IPS DF 4.7 (cell line): ENCODE data around the gene PRR14.

ENCODE experiments used
- DNase-seq: peaks from one replicate; pipeline ENCODE4 v3.0.0-alpha.2; 2013; ENCODE audit warnings: low spot score; ENCODE audit errors: extremely low read depth

The PRR14 gene

DNA sequence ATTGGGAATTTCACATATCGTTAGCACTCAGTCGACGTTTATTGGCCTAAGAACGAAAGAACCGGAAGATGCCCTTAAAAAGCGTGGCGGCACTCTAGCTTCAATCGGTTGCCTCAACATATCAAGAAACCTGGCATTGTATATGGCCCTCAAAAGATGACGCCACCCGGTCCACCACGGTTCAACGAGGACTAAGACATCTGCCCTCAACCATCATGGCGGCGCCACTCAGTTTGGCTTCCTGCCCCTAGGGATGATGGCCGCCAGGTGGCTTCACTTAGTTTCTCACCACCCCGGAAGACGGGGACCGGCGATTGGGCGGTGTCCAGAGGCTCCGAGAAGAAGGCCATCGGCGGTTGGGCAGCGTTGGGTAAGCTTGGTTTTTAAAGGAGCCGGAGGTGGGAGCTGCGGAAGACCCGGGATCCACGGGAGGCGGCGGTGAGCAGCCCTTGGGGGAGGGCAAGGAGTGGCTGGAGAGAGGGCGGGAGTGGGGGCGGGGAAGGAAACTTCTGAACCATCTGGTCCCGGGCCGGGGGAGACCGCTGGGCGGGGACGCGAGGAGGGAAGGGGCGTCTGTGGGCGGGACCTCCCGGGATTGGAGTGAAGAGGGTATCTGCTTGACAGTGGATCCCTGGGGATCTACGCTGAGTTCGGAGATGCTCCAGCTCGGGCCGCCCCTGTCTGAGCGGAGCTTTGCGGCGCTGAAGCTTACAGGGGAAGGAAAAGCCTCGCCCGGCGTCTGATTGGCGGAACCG lies at the start of gene PRR14:
Gene PRR14, plus strand, starts transcription at position 592 of the 755 bp plus-strand sequence. CDS start 686 bp downstream, outside the sequence.
- peak; percentile 99 for DNase-seq

DNA sequence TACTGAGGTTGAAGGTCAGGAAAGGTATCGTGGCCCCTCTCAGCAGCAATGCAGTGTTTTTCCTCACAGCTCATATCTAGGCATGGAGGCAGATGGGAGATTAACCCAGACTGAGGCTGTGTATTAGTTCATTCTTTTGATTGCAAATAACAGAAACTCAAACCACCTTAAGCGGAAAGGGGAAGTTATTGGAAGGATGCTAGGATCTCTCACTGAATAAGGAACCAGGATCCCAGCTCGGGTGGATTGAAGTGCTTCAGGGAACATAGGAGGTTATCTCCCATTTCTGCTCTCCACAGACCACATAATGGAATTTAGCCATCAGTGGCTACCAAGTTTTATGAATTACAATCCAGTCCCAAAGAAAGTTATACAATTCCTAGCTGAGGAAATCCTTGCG lies 48.8 kb upstream of the PRR14 start:
- DNase-seq = no peak

DNA sequence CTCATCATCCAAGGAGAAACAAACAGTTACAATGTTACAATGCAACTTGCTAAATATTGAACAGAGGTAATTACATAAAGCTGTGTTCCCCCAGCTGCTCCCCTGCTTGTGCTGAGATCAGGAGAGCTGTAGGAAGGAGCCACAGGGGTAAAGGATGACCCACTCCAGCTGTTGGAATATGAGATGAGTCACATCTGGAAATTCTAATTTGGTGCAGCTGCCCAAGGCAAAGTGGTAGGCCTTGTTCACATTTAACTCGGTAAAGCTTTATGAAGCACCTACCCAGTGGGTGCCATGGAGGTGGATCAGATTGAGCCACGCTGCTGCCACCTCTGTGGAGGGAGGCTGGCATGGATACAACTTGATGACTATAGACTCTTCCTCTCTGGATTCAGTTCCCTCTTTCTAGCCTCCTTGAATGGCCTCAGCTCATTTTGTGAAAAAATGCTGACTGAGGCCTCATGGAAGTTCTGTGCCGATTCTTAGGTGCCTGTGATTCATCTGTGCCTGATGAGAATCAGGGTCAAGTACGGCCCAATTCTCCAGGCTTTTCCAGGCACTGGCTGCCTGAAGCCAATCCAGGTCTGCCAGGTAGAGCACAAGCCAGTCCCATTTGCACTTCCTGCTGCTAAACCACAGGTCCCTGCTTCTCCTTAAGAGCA lies 48.0 kb upstream of the PRR14 start:
- no peak for DNase-seq

DNA sequence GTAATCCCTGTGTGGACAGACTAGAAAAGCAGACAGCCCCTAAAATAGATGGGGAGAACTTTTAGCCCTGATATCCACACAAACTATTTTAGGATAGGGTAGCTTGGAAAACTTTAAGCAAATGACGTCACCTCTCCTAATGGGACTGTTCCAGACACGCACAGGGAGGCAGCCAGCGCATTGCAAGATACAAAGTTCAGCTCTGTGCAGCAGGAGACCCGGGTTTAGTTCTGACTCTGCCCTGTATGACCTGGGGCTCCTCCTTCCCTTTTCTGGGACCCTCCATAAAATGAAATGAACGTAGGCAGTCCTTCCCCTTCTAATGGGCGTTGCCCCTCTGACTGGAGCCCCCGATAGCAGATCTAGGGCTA lies 46.8 kb upstream of the PRR14 start:
- DNase-seq = no peak

DNA sequence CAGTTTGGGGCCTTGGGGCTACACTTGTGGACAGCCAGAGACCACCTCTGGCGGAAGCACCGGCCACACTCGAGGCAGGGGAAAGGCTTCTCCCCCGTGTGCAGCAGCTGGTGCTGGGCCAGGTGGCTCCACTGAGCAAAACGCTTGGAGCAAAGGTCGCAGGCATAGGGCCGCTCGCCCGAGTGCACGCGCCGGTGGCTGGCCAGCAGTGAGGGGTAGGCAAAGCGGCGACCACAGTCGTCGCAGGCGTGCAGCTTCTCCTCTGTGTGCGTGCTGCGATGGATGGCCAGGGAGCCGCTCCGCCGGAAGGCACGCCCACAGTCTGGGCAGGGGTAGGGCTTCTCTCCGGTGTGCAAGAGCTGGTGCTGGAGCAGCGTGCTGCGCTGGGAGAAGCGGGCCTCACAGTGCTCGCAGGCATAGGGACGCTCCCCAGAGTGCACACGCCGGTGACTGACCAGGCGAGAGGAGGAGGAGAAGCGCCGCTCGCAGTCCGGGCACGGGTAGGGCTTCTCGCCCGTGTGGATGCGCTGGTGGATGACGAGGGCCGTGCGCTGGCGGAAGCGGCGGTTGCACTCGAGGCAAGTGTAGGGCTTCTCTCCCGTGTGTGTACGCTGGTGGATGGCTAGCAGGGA lies 46.3 kb upstream of the PRR14 start:
- no peak for DNase-seq

DNA sequence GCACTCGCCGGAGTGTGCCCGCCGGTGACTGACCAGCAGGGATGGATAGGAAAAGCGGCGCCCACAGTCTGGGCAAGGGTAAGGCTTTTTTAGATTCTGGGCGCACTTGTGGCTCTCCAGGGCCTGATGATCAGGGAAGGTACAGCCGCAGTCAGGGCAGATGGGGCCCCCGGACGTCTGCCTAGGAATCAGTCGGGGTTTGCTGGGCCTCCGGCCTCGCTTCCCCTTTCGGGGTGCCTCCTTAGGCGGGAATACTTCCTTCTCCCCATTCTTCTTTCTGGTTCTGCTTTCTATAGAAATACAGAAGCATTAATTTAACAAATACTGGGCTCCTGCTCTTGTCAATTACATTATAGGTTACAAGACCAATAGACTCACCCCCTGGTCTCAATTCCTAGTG lies 45.6 kb upstream of the PRR14 start:
- DNase-seq = no peak

DNA sequence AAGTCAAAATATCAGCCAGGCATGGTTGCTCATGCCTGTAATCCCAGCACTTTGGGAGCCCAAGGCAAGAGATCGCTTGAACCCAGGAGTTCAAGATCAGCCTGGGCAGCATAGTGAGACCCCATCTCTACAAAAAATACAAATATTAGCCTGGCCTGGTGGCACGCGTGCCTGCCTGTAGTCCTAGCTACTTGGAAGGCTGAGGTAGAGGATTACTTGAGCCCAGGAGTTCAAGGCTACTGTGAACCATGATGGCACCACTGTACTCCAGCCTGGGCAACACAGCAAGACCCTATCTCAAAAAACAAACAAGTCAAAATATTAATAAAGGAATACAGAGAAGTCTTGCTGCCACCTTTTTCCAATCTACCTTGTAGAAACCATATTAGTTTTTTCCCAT lies 44.8 kb upstream of the PRR14 start:
- DNase-seq = no peak

DNA sequence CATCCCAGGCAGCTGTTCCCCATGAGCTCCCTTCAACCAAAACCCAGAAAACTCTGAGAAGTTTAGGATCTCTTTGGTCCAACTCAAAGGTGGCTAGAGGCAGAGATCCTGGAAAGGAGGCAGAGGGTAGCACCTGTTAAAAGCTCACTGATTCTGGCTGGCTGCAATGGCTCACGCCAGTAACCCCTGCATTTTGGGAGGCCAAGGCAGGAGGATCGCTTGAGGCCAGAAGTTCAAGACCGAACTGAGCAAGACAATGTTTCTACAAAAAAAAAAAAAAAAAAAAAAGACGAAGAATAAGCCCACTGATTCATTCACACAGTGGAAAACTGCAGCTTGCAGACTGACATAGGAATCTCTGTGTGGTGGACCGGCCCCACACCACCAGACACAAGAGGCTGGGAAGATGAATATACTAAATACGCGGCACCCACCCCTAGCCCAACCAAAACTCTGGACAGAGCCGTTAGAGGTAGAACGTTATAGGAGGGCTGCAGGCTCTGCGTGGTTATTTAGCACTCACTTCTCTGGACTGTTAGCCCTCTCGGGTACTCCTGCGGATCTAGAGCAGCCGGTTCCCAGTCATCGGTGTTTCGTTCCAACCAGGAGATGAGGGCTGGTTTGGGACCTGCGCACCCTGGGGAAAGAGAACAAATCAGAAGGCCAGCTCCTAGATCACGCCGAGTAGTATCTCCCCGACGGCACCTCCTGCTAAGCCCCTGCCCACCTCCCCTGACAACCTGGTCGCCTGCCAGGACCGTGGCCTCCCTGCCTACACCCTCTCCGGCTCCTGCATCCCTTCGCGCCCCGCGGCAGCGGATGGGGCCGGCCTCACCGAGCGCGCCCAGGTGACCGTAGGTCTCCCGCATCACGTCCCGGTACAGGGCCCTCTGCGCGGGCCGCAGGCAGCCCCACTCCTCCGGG lies 41.5 kb upstream of the PRR14 start:
- DNase-seq = no peak

DNA sequence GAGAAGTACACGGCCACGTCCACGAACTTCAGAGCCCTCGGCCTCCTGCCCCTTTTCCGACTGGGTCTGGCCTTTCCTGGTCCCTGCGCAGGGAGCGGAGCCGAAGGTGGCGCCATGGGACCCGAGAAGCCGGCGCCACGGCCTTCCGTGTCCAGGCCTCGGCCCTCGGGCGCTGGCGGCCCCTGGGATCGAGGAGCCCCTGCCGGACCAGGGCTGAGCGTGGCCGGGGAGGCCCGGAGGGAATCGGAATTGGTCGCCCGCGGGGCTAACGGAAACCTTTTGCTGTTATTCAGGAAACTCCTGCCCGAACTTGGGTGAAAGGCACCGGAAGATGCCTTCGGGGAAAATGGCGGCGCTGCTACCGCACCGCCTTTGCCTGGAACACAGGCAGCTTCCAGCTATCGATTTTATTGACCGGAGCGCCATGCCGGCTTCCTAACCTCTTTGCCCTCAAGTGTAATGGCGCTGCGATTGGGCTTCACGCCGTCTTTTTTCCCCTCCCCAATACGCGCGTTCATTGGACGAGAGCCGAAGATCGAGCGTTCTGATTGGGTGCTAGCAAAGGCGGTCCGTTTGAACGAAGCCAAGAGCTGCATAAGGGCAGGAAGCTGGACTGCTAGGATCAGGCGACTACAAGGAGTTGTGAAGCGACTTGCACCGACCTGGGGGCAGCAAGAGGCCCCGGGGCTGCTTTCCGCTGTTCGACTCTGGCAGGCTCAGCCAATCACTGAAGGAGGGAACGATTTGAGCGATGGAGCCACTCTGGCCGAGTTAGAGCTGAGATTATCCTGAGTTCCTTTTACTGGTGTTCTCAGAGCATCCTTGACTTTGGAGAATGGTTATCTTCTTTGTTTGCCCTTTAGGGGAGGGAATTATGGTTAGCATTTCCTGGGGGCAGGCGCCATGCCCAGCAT lies 40.6 kb upstream of the PRR14 start, which contains the start of gene ZNF689:
Gene ZNF689, minus strand, starts transcription at position 464 of the 914 bp plus-strand sequence. Its CDS starts 348 bp downstream, at position 116.
- peak; percentile 95 for DNase-seq

DNA sequence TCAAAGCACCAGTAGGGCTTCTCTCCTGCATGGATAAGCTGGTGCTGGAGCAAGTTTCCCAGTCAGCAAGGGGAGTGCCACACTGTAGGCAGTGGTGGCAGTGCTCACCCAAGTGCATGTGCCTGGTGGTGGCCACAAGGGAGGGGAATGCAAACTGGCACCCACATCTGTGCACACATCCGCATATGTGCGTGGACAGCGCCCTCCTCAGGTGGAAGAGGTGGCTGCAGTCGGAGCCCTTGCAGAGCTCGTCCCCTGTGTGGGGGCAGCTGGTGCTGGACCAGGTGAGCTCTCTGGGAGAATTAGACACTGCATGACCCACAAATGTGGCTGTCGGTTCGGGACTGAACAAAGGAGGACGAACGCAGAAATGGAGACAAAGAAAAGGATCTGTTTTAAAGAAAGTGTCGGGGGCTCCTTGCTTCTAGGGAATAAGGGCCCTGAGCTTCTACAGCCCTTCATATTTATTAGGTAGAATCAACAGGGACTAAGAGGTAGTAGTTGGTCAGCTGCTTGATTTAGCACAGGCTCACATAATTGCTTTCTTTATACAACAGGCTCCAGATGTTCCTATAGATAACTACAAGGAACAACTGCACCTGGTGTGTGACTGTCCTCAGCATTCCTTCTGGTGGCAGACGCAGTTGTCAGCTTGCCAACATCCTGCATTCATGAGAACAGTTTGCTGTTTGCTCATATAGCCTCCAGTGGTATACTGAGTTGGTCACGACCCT lies 35.2 kb upstream of the PRR14 start:
- DNase-seq = no peak

DNA sequence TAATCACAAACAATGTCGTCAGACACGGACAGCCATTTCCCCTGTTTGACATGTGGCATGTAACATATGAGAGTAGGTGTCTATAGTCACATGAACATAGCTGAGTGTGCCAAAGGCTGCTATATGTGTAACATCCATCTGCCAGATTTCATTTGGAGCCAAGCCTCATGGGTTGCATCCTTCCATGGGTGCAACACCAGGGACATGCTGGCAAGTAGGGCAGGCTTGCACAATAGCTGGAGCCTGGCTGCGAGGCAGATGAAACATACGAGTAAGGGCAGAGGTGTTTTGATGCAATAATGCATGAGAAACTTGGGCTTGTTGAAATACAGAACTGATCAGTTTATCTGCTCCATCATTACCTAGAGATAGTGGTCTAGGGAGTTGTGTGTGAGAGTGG lies 31.6 kb upstream of the PRR14 start:
- no peak for DNase-seq

DNA sequence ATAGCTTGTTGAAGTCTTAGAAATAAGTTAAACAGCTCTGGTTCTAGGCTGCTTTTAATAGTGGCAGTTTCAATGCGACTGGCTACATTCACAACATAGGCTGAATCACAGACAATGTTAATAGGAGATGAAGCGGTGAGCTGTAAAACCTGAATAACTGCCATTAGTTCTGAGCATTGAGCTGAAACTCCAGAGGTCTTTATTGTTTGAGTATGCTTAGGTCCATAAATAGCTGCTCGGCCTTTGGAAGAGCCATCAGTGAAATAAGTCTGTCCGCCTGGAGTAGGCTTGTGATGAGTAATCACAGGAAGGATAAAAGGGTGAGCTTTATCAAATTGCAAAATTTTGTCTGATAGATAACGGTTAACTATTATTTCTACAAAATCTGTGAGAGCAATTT lies 31.1 kb upstream of the PRR14 start:
- no peak for DNase-seq

DNA sequence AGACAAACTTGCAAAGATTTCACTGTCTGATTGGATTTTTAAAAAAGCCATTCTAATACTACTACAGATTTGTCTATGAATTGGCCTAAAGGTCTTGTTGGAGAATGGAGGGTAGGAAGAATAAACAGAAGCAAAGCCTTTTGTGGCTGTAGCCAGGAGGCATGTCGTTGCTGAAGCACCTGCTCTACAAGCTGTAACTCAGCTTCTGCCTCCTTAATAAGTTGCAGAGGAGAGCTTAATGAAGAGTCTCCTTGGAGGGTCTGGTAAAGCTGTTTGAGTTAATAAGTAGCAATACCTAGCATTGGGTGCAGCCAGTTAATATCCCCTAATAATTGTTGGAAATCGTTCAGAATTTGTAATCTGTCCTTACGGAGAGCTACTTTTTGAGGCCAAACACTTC lies 30.6 kb upstream of the PRR14 start:
- no peak for DNase-seq

DNA sequence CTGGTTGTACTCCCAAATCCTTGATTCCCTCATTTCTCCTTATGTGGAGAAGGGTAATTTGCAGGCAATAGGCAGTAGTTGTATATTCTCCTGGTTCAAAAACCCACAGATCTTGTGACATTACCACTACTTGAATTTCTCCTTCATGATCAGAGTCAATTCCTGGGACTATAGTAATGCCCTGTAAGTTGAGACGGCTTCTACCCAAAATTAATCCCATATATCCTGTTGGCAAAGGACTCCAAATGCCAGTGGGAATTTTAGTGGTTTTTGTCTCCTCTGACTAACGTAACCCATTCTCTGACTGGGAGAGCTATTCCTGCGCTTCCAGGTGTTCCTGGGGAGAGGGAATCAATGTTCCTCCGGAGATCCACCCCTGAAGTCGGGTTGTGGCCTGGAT lies 29.0 kb upstream of the PRR14 start:
- no peak for DNase-seq

DNA sequence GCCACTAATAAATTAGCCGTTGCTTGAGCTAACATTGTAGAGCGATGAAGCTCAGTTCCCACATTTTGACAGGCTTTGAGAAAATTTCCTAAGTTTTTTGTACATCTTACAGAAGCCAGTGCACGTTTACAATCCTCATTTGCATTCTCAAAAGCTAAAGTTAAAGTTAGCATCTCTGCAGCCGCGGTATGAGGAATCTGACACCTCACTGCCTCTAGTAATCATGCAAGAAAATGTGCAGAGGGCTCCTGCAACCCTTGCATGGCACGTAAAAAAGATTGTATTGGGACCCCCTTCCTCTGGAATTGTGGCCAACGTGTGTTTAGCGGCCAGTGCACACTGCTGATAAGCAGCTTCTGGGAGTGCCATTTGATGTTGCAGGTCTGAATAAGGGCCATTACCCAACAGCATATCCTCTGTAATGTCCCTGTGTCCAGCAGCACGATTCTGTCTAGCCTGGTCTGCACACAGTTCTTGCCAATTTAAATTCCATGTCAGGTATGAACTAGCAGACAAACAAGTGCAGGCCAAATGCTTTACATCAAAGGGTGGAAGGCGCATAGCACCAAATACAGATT lies 28.2 kb upstream of the PRR14 start:
- no peak for DNase-seq

DNA sequence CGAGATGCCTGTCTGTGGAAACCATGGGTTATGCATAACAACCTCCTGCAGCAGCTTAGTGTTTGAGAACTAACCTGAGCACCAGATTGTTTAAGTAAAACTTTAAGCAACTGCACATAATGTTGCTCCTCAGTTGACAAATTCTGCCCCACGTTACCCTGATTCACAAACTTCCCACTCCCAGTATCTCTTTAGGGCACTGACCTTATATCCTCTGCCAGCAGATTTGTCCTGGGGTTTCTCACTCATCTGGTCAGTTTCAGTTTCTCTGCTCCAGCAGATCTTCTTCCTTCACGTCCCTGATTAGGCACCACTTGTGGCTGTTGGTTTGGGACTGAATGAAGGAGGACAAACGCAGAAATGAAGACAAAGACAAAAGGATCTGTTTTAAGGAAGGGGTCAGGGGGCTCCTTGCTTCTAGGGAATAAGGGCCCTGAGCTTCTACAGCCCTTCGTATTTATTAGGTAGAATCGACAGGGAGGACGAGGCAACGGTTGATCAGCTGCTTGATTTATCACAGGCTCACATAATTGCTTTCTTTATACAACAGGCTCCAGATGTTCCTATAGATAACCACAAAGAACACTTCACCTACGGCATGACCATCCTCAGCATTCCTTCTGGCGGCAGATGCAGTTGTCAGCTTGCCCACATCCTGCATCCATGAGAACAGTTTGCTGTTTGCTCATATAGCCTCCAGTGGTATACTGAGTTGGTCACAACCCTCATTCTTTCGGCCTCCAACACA lies 27.1 kb upstream of the PRR14 start:
- DNase-seq = no peak

DNA sequence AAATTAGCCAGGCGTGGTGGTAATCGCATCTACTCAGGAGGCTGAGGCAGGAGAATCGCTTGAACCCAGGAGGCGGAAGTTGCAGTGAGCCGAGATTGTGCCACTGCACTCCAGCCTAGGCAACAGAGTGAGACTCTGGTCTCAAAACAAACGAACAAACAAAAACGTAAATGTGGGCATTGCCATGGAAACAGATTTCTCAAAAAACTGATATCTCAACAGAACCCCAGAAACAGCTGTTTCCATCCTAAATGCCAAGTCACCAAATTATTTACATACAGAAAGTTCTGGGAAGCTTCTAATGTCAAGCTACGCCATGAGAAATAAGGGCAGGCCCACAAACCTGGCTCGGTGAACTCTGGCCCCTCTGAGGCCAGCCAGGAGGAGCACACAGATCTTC lies 24.5 kb upstream of the PRR14 start:
- DNase-seq = no peak

DNA sequence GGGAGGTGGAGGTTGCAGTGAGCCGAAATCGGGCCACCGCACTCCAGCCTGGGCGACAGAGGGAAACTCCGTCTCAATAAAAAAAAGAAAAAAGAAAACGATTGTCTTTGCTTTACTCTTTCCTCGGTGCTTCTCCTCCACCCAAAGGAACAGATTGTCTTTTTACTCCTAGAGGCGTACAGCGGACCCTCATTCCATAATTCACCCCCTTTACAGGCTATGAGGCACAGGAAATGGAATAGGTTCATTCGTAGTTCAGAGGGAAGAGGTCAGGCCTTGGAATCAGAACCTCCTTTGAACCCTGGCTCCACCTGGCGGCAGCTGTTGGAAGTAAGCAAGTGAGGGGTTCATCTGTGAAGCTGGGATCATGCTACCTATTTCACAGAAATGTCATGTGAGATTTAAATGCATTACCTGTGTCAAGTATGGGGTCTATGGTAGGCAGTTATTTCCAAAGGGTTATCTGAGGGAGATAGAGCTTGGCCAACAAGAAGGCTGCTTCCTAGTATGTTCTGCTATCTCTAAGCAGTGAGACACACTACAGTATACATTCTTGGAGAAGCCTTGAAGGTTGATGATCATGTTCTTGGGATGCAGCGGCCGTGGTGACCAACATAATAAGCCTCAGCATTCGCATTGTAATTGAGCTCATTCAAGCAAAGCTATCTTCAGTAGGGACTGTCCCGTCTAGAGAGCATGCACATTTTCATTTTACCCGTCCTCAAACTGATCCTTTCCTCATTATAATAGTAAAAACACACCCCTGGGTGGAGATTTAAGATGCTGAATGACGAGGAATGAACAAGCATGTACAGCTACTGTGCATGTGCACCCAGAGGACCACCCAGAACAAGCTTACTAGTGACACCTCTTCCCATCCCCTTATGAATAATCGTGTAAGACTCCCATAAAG lies 21.9 kb upstream of the PRR14 start:
- DNase-seq = no peak
